Measurements from ENCODE around the gene GNA12. TPM values are rescaled to one million over a fixed set of nuclear protein-coding genes. Genes with fewer than 3 reads are reported as not detected.

The GNA12 gene
- total and polyA plus RNA-seq, 5 donors from 2014 or later = 5.0 to 29.1 (median 7.9) TPM

DNA sequence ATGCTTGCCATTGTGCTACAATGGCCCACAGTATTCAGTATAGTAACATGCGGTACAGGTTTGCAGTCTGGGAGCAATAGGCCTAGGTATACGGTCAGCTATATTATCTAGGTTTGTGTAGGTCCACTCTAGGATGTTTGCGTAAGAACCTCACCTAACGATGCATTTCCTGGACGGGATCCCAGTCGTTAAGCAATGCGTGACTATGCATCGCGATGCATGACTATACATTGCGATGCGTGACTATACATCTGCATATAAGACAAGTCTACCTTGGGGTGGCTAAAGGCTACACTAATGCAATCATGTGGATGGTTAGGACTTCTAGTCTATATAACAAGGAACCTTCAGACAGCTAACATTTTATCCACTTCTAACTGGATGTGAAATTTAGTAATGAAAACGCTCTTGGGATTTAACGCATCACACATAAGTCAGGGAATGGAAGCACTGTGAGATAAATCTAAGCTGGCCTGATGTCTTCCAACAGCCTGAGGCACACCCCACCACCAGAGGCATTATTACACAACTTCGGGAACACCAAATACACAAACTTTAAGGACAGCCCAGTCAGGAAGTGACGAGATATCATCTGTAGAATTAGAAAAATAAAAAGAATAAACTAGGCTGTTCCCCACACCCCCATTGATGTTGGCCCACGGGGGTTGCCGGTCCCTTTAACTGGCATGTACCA, 9.2 kb downstream of the GNA12 start:
- Mint-ChIP-seq H3K4me3 (no peak overlapping the region), H3K27ac (no peak overlapping the region), H3K36me3 (peaks cover 39% of the 10 kb centered on the region), H3K9me3 (peaks cover 0 to 4% (median 0%) of the 10 kb centered on the region in 7 donors), H3K27me3 (no peaks in the 10 kb centered on the region), H3K4me1 (peaks cover 16 to 42% (median 22%) of the 10 kb centered on the region in 4 donors)
- Histone ChIP-seq H3K4me1 (ENCODE audit: control insufficient read depth, insufficient read depth, low read length, poor library complexity, severe bottlenecking) (peaks cover 14% of the 10 kb centered on the region), H3K27ac (ENCODE audit: insufficient read depth, low read length, poor library complexity, severe bottlenecking) (no peak overlapping the region), H3K27me3 (ENCODE audit: control insufficient read depth, insufficient read depth, low read length) (no peaks in the 10 kb centered on the region), H3K9me3 (ENCODE audit: control insufficient read depth in 2 of 2, low read length in 2 of 2) (no peaks in the 10 kb centered on the region), H3K36me3 (ENCODE audit: control insufficient read depth, insufficient read depth, low read length) (peaks cover 8% of the 10 kb centered on the region), H3K4me3 (ENCODE audit: low read depth, low read length) (no peak overlapping the region)
- DNase-seq = no peak
- no peak for ATAC-seq (ENCODE audit: low read depth in 2 of 2)

GRCh38 chr7:2833083-2833910, 10.8 kb downstream of the GNA12 start:
- DNase-seq = no peak
- peaks cover 9 to 32% (median 14%) of the 10 kb centered on the region in 4 donors for H3K4me1 Mint-ChIP-seq
- Histone ChIP-seq H3K27ac (ENCODE audit: insufficient read depth, low read length, poor library complexity, severe bottlenecking) (no peak overlapping the region), H3K27me3 (ENCODE audit: control insufficient read depth, insufficient read depth, low read length) (no peaks in the 10 kb centered on the region), H3K36me3 (ENCODE audit: control insufficient read depth, insufficient read depth, low read length) (peaks cover 8% of the 10 kb centered on the region), H3K4me1 (ENCODE audit: control insufficient read depth, insufficient read depth, low read length, poor library complexity, severe bottlenecking) (peaks cover 8% of the 10 kb centered on the region), H3K9me3 (ENCODE audit: control insufficient read depth in 2 of 2, low read length in 2 of 2) (no peaks in the 10 kb centered on the region), H3K4me3 (ENCODE audit: low read depth, low read length) (no peak overlapping the region)
- no peaks in the 10 kb centered on the region for H3K27me3 Mint-ChIP-seq
- no peak for ATAC-seq (ENCODE audit: low read depth in 2 of 2)
- no peak overlapping the region for H3K4me3 Mint-ChIP-seq
- peaks cover 35% of the 10 kb centered on the region for H3K36me3 Mint-ChIP-seq
- no peaks in the 10 kb centered on the region for H3K9me3 Mint-ChIP-seq
- no peak overlapping the region for H3K27ac Mint-ChIP-seq

DNA sequence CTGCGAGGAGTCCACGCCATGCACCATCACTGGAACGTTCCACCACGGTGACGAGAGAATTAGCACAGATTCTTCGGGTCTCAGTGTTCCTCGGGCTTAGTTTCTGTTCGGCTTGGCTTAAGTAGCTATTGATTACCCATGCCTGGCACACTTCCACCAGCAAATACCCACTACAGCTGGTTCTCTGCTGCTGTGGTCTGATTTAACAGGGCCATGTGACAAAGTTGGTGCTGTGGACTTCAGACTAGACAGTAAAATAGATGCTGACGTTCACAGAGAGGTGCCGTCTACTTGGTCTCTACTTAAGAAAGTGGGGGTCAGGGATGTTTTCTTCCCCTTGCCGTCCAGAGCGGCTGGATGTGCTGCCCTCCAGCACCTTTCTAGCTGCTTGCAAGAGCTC, 11.6 kb downstream of the GNA12 start:
- H3K27me3 ChIP-seq (ENCODE audit: control insufficient read depth, insufficient read depth, low read length) = no peaks in the 10 kb centered on the region
- H3K27ac ChIP-seq (ENCODE audit: insufficient read depth, low read length, poor library complexity, severe bottlenecking) = no peak overlapping the region
- Mint-ChIP-seq H3K4me3 (no peak overlapping the region), H3K4me1 (peaks cover 3 to 25% (median 10%) of the 10 kb centered on the region in 4 donors), H3K27me3 (no peaks in the 10 kb centered on the region), H3K36me3 (peaks cover 30% of the 10 kb centered on the region), H3K27ac (no peak overlapping the region), H3K9me3 (no peaks in the 10 kb centered on the region)
- no peak overlapping the region for H3K4me3 ChIP-seq (ENCODE audit: low read depth, low read length)
- no peak for DNase-seq
- no peaks in the 10 kb centered on the region for H3K9me3 ChIP-seq (ENCODE audit: control insufficient read depth in 2 of 2, low read length in 2 of 2)
- ATAC-seq (ENCODE audit: low read depth in 2 of 2) = no peak
- peaks cover 5% of the 10 kb centered on the region for H3K4me1 ChIP-seq (ENCODE audit: control insufficient read depth, insufficient read depth, low read length, poor library complexity, severe bottlenecking)
- H3K36me3 ChIP-seq (ENCODE audit: control insufficient read depth, insufficient read depth, low read length) = peaks cover 8% of the 10 kb centered on the region

DNA sequence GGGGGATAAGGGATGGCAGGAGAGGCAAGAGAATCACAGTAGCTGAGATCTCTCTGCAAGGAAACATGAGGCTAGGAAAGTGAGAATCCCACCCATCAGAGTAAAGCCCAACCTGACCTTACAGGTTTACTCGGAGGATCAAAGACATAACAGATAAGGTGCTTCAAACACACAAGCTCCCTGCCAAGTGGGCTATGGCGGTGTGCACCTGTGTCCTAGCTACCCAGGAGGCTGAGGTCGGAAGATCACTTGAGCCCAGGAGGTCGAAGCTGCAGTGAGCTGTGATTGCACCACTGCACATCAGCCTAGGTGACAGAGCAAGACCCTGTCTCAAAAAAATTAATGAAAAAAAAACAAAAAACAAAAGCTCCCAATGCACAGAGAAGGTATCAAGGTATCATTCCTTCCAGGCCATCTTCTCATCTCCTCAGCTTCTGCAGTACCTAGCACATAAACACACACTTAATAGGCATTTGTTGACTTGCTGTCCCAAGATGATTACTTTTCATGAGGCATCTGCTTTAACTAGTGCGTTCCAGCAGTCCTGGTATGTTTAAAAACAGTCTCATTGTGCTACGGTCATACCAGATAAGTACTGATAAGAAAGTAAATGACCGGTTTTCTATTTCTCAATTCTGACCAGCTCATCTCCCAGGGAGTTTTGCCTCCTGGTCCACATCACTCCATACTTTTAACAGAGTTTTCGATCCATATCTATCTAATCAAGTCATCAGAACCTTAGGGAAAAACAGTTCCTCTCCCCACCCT, 13.3 kb downstream of the GNA12 start:
- H3K4me1 ChIP-seq (ENCODE audit: control insufficient read depth, insufficient read depth, low read length, poor library complexity, severe bottlenecking) = no peaks in the 10 kb centered on the region
- Mint-ChIP-seq H3K27ac (no peak overlapping the region), H3K27me3 (no peaks in the 10 kb centered on the region), H3K4me3 (no peak overlapping the region), H3K36me3 (peaks cover 33% of the 10 kb centered on the region), H3K4me1 (peaks cover 8 to 24% (median 15%) of the 10 kb centered on the region in 4 donors), H3K9me3 (no peaks in the 10 kb centered on the region)
- H3K9me3 ChIP-seq (ENCODE audit: control insufficient read depth in 2 of 2, low read length in 2 of 2) = no peaks in the 10 kb centered on the region
- DNase-seq (no peak), ATAC-seq (ENCODE audit: low read depth in 2 of 2) (no peak)
- H3K36me3 ChIP-seq (ENCODE audit: control insufficient read depth, insufficient read depth, low read length) = peaks cover 8% of the 10 kb centered on the region
- no peaks in the 10 kb centered on the region for H3K27me3 ChIP-seq (ENCODE audit: control insufficient read depth, insufficient read depth, low read length)
- no peak overlapping the region for H3K27ac ChIP-seq (ENCODE audit: insufficient read depth, low read length, poor library complexity, severe bottlenecking)
- H3K4me3 ChIP-seq (ENCODE audit: low read depth, low read length) = no peak overlapping the region

GRCh38 chr7:2829040-2829439, 15.1 kb downstream of the GNA12 start:
- DNase-seq (no peak), ATAC-seq (ENCODE audit: low read depth in 2 of 2) (no peak)
- H3K36me3 Mint-ChIP-seq = peaks cover 34% of the 10 kb centered on the region
- H3K27ac ChIP-seq (ENCODE audit: insufficient read depth, low read length, poor library complexity, severe bottlenecking) = no peak overlapping the region
- H3K27me3 Mint-ChIP-seq = no peaks in the 10 kb centered on the region
- peaks cover 3% of the 10 kb centered on the region for H3K36me3 ChIP-seq (ENCODE audit: control insufficient read depth, insufficient read depth, low read length)
- H3K4me3 ChIP-seq (ENCODE audit: low read depth, low read length) = no peak overlapping the region
- H3K27ac Mint-ChIP-seq = no peak overlapping the region
- H3K27me3 ChIP-seq (ENCODE audit: control insufficient read depth, insufficient read depth, low read length) = no peaks in the 10 kb centered on the region
- no peak overlapping the region for H3K4me3 Mint-ChIP-seq
- no peaks in the 10 kb centered on the region for H3K4me1 ChIP-seq (ENCODE audit: control insufficient read depth, insufficient read depth, low read length, poor library complexity, severe bottlenecking)
- no peaks in the 10 kb centered on the region for H3K9me3 Mint-ChIP-seq
- peaks cover 18 to 35% (median 22%) of the 10 kb centered on the region in 4 donors for H3K4me1 Mint-ChIP-seq
- no peaks in the 10 kb centered on the region for H3K9me3 ChIP-seq (ENCODE audit: control insufficient read depth in 2 of 2, low read length in 2 of 2)

DNA sequence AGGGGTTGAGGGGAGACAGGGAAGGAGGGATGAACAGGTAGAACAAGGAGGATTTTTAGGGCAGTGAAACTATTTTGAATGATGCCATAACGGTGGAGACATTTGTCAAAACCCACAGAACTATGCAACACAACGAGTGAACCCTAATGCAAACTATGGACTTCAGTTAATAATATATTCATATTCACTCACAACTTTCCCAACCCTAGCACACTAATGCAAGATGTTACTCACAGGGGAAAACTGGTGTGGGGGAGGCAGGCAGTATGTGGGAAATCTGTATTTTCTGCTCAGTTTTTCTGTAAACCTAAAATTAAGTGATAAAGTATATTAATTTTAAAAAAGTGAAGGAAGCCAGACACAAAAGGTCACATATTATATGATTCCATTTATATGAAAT, 17.3 kb downstream of the GNA12 start:
- Histone ChIP-seq H3K27me3 (ENCODE audit: control insufficient read depth, insufficient read depth, low read length) (no peaks in the 10 kb centered on the region), H3K27ac (ENCODE audit: insufficient read depth, low read length, poor library complexity, severe bottlenecking) (no peak overlapping the region), H3K4me3 (ENCODE audit: low read depth, low read length) (no peak overlapping the region), H3K36me3 (ENCODE audit: control insufficient read depth, insufficient read depth, low read length) (no peaks in the 10 kb centered on the region), H3K4me1 (ENCODE audit: control insufficient read depth, insufficient read depth, low read length, poor library complexity, severe bottlenecking) (no peaks in the 10 kb centered on the region), H3K9me3 (ENCODE audit: control insufficient read depth in 2 of 2, low read length in 2 of 2) (no peaks in the 10 kb centered on the region)
- Mint-ChIP-seq H3K4me3 (no peak overlapping the region), H3K9me3 (no peaks in the 10 kb centered on the region), H3K27me3 (no peaks in the 10 kb centered on the region), H3K36me3 (peaks cover 26% of the 10 kb centered on the region), H3K27ac (no peak overlapping the region), H3K4me1 (peaks cover 23 to 37% (median 29%) of the 10 kb centered on the region in 4 donors)
- ATAC-seq (ENCODE audit: low read depth in 2 of 2) (no peak), DNase-seq (no peak)

DNA sequence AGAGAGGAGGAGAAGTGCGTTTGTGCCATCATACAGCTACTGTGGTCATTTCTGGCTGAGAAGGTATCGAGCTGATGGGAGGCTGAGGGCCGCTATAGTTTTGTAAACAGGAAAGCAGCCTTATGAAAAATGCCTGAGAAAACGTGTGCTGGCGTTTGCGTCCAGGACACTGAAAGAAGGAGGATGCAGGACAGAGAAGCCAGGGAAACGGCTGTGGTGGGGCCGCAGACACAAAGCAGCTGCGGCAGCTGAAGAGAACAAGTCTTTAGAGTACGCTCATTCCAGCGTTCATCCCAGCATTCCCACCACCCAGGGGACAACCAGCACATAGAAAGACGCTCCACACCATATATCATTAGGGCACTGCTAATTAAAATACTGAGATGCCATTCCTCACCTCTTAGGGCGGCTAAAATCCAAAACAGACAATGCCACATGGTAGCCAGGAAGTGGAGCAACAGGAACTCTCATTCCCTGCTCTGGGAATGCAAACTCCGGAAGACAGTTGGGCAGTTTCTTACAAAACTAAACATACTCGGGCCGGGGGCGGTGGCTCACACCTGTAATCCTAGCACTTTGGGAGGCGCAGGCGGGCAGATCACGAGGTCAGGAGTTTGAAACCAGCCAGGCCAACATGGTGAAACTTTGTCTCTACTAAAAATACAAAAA, 18.4 kb downstream of the GNA12 start:
- no peak overlapping the region for H3K27ac ChIP-seq (ENCODE audit: insufficient read depth, low read length, poor library complexity, severe bottlenecking)
- no peak overlapping the region for H3K4me3 Mint-ChIP-seq
- no peaks in the 10 kb centered on the region for H3K9me3 Mint-ChIP-seq
- no peaks in the 10 kb centered on the region for H3K4me1 ChIP-seq (ENCODE audit: control insufficient read depth, insufficient read depth, low read length, poor library complexity, severe bottlenecking)
- no peaks in the 10 kb centered on the region for H3K9me3 ChIP-seq (ENCODE audit: control insufficient read depth in 2 of 2, low read length in 2 of 2)
- H3K36me3 ChIP-seq (ENCODE audit: control insufficient read depth, insufficient read depth, low read length) = no peaks in the 10 kb centered on the region
- no peak for DNase-seq
- ATAC-seq (ENCODE audit: low read depth in 2 of 2) = no peak
- H3K36me3 Mint-ChIP-seq = peaks cover 29% of the 10 kb centered on the region
- peaks cover 24 to 44% (median 34%) of the 10 kb centered on the region in 4 donors for H3K4me1 Mint-ChIP-seq
- no peaks in the 10 kb centered on the region for H3K27me3 Mint-ChIP-seq
- no peaks in the 10 kb centered on the region for H3K27me3 ChIP-seq (ENCODE audit: control insufficient read depth, insufficient read depth, low read length)
- H3K27ac Mint-ChIP-seq = no peak overlapping the region
- no peak overlapping the region for H3K4me3 ChIP-seq (ENCODE audit: low read depth, low read length)
